ENCODE results near the gene RIF1. TPM values are rescaled to one million over a fixed set of nuclear protein-coding genes. Genes with fewer than 3 reads are reported as not detected.

Gene RIF1
- total and polyA plus RNA-seq, 4 donors, result 4.3 to 78.3 (median 16.3) TPM

DNA sequence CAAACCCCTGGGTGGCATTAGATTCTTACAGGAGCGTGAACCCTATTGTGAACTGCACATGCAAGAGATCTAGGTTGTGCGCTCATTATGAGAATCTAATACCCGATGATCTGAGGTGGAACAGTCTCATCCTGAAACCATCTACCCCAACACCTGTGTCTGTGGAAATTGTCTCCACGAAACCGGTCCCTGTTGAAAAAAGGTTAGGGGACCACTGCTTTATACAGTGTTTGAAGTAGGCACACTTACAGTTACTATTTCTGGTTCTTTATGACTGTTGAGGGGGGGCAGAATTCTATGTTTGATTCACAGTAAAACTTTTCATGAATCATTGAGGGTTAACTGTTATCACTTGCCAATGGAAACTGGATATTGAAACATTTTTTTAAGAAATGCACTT, 72.0 kb downstream of the RIF1 start:
- ATAC-seq (ENCODE audit: insufficient read depth, low FRiP score) (no peak), DNase-seq (no peak)
- H3K36me3 ChIP-seq (ENCODE audit: control insufficient read depth in 4 of 4, insufficient read depth in 4 of 4, low read length in 4 of 4), result peaks cover 3 to 38% (median 10%) of the 10 kb centered on the region in 4 donors
- H3K27ac ChIP-seq (ENCODE audit: low read depth in 1 of 2, low read length in 1 of 2), result no peak overlapping the region
- TF ChIP-seq, protein P1, sequence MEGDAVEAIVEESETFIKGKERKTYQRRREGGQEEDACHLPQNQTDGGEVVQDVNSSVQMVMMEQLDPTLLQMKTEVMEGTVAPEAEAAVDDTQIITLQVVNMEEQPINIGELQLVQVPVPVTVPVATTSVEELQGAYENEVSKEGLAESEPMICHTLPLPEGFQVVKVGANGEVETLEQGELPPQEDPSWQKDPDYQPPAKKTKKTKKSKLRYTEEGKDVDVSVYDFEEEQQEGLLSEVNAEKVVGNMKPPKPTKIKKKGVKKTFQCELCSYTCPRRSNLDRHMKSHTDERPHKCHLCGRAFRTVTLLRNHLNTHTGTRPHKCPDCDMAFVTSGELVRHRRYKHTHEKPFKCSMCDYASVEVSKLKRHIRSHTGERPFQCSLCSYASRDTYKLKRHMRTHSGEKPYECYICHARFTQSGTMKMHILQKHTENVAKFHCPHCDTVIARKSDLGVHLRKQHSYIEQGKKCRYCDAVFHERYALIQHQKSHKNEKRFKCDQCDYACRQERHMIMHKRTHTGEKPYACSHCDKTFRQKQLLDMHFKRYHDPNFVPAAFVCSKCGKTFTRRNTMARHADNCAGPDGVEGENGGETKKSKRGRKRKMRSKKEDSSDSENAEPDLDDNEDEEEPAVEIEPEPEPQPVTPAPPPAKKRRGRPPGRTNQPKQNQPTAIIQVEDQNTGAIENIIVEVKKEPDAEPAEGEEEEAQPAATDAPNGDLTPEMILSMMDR (IDR thresholded peaks at IDR 0.05; ENCODE audit: control extremely low read depth, extremely low read depth), result no peak
- H3K9me3 ChIP-seq (ENCODE audit: control insufficient read depth in 4 of 4, insufficient read depth in 3 of 4, low read length in 3 of 4), result no peaks in the 10 kb centered on the region
- 96% methylated on average over 5 of the region's 5 CpGs for WGBS, 2 donors
- peaks cover 0 to 2% (median 0%) of the 10 kb centered on the region in 5 donors for H3K4me1 ChIP-seq (ENCODE audit: control insufficient read depth in 5 of 5, insufficient read depth in 5 of 5, low read length in 5 of 5)
- no peak overlapping the region for H3K9ac ChIP-seq (ENCODE audit: insufficient read depth in 1 of 2, low read length in 2 of 2)
- H3K4me3 ChIP-seq, result no peak overlapping the region
- H3K27me3 ChIP-seq (ENCODE audit: control insufficient read depth in 3 of 3, insufficient read depth in 3 of 3, low read length in 2 of 3), result no peaks in the 10 kb centered on the region

DNA sequence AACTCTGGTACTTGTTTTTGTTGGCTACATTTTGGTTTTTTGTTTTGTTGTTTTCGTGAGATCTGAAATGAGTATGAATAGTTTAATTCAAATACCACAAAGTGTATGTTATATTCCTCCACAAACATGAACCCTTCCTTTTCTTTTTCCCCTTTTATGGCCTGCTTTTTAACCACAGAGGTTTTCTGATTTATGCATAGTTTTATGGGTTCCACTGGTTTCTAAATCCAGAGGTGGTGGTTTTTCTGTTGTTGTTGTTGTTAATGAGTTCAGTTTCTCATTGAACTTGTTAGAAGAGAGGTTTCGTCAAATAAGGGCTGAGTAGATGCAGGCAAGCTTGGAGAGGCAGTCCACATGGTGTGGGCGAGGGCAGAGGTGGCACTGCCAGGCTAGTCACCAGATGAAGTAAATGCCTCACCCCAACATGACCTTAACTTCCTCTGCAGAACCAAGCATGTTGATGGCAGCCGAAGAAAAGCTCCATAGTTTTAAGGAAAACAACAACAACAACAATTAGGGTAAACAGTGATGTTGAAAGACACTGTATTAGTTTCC, 72.5 kb downstream of the RIF1 start:
- H3K4me1 ChIP-seq (ENCODE audit: control insufficient read depth in 5 of 5, insufficient read depth in 5 of 5, low read length in 5 of 5), result peaks cover 0 to 2% (median 0%) of the 10 kb centered on the region in 5 donors
- H3K4me3 ChIP-seq, result no peak overlapping the region
- DNase-seq (no peak), ATAC-seq (ENCODE audit: insufficient read depth, low FRiP score) (no peak)
- peaks cover 3 to 36% (median 10%) of the 10 kb centered on the region in 4 donors for H3K36me3 ChIP-seq (ENCODE audit: control insufficient read depth in 4 of 4, insufficient read depth in 4 of 4, low read length in 4 of 4)
- no peaks in the 10 kb centered on the region for H3K27me3 ChIP-seq (ENCODE audit: control insufficient read depth in 3 of 3, insufficient read depth in 3 of 3, low read length in 2 of 3)
- 93 to 97% methylated on average over 4 of the region's 4 CpGs for WGBS, 2 donors
- H3K27ac ChIP-seq (ENCODE audit: low read depth in 1 of 2, low read length in 1 of 2), result no peak overlapping the region
- no peaks in the 10 kb centered on the region for H3K9me3 ChIP-seq (ENCODE audit: control insufficient read depth in 4 of 4, insufficient read depth in 3 of 4, low read length in 3 of 4)
- no peak overlapping the region for H3K9ac ChIP-seq (ENCODE audit: insufficient read depth in 1 of 2, low read length in 2 of 2)
- TF ChIP-seq, protein P1 (IDR thresholded peaks at IDR 0.05; ENCODE audit: control extremely low read depth, extremely low read depth), result no peak

DNA sequence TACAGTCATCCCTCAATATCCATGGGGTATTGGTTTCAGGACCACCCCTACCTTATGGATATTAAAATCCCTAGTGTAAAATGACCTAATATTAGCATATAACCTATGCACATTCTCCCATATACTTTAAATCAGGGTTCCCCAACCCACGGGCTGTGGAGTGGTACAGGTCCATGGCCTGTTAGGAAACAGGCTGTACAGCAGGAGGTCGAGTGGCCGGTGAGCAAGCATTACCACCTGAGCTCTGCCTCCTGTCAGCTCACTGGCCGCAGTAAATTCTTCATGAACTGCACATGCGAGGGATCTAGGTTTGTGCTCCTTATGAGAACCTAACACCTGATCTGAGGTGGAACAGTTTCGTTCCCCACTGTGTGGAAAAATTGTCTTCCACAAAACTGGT, 73.8 kb downstream of the RIF1 start:
- Histone ChIP-seq H3K27ac (ENCODE audit: low read depth in 1 of 2, low read length in 1 of 2) (no peak overlapping the region), H3K4me1 (ENCODE audit: control insufficient read depth in 5 of 5, insufficient read depth in 5 of 5, low read length in 5 of 5) (no peaks in the 10 kb centered on the region), H3K4me3 (no peak overlapping the region), H3K9me3 (ENCODE audit: control insufficient read depth in 4 of 4, insufficient read depth in 3 of 4, low read length in 3 of 4) (no peaks in the 10 kb centered on the region), H3K9ac (ENCODE audit: insufficient read depth in 1 of 2, low read length in 2 of 2) (no peak overlapping the region), H3K27me3 (ENCODE audit: control insufficient read depth in 3 of 3, insufficient read depth in 3 of 3, low read length in 2 of 3) (no peaks in the 10 kb centered on the region), H3K36me3 (ENCODE audit: control insufficient read depth in 4 of 4, insufficient read depth in 4 of 4, low read length in 4 of 4) (peaks cover 0 to 30% (median 8%) of the 10 kb centered on the region in 4 donors)
- WGBS, 2 donors, result 97% methylated on average over 6 of the region's 6 CpGs
- ATAC-seq (ENCODE audit: insufficient read depth, low FRiP score), result no peak
- DNase-seq, result no peak
- TF ChIP-seq, protein P1 (IDR thresholded peaks at IDR 0.05; ENCODE audit: control extremely low read depth, extremely low read depth), result no peak

DNA sequence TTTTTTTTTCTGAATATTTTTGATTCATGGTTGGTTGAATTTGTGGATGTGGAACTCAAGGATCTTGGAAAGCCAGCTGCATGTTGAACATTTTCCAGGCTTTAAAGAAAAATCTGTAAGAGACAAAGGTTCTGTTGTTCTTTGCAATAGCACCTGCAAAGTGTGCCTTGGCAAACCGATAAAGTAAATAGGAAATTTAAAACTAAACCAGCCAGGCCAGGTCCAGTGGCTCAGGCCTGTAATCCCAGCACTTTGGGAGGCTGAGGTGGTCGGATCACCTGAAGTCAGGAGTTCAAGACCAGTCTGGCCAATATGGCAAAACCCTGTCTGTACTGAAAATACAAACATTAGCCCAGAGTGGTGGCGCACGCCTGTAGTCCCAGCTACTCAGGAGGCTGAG, 74.4 kb downstream of the RIF1 start:
- ATAC-seq (ENCODE audit: insufficient read depth, low FRiP score) (no peak), DNase-seq (no peak)
- Histone ChIP-seq H3K27me3 (ENCODE audit: control insufficient read depth in 3 of 3, insufficient read depth in 3 of 3, low read length in 2 of 3) (no peaks in the 10 kb centered on the region), H3K36me3 (ENCODE audit: control insufficient read depth in 4 of 4, insufficient read depth in 4 of 4, low read length in 4 of 4) (peaks cover 0 to 29% (median 5%) of the 10 kb centered on the region in 4 donors), H3K4me1 (ENCODE audit: control insufficient read depth in 5 of 5, insufficient read depth in 5 of 5, low read length in 5 of 5) (no peaks in the 10 kb centered on the region), H3K4me3 (no peak overlapping the region), H3K9ac (ENCODE audit: insufficient read depth in 1 of 2, low read length in 2 of 2) (no peak overlapping the region), H3K9me3 (ENCODE audit: control insufficient read depth in 4 of 4, insufficient read depth in 3 of 4, low read length in 3 of 4) (no peaks in the 10 kb centered on the region), H3K27ac (ENCODE audit: low read depth in 1 of 2, low read length in 1 of 2) (no peak overlapping the region)
- TF ChIP-seq, protein P1 (IDR thresholded peaks at IDR 0.05; ENCODE audit: control extremely low read depth, extremely low read depth), result no peak
- 93 to 98% methylated on average over 4 of the region's 4 CpGs for WGBS, 2 donors

Data from lung (tissue), 12 donors.